A549 treated with RU486 at 1 μM for 4 hours (cell line): ENCODE data around the gene GABBR2. TPM values are rescaled to one million over a fixed set of nuclear protein-coding genes. Genes with fewer than 3 reads are reported as not detected.

Experiments used
- total RNA-seq: library from RNA; stranded (reverse); fragments of 200-300 nt; extraction: Qiagen RNA extraction; gene quantifications from 5 replicates; pipeline ENCODE4 v1.2.3, GENCODE V29; 2022; ENCODE audit warnings: low read depth

Gene GABBR2
- total RNA-seq, result 0.08 to 0.49 TPM (median 0.15 TPM) in 5 replicates

DNA sequence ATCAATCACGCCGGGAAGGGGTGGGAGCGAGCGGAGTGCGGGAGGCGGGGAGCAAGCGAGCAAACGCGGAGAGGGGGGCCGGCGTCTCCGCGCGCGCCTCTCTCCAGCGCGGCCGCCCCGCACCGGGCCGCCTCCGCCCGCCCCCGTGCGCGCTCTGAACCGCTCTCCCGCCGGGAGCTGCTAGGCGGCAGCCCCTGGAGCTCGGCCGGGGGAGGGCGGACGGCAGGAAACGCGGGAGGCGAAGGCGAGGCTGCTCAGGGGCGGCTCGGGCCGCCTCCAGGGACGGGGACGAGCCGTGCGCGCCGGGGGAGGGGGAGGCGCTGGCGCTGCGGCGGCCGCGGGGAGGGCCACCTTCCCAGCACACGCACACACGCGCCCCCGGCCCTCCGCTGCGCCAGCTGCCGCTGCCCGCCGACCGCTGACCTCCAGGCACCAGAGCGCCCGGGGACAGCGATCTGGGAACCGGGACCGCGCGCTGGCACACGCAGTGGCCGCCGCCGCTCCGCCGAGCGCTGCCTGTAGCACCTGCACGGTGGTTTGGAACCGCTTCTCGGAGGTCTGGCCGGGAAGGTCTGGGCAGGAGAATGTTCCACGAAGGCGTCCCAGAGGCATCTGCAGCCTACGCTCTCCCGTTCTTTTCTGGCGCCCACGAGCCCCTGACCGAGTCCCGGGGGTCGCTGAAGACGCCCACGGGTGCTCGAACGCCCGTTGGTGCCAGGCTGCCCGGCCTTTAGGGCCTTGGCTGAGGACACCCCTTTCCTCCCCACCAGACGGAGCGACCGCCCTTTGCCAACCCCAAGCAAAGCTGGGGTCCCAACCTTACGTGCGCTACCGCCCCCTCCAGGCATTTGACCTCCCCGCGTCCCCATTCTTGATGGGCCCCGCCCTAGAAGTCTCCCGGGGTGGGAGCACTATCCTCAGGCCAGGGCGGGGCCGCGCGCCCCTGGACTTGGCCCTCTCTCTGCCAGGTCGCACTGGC lies at the start of gene GABBR2:
GABBR2 (minus strand) TSS at position 3 of the 979 bp plus-strand sequence. CDS start 198 bp downstream, outside the sequence.

DNA sequence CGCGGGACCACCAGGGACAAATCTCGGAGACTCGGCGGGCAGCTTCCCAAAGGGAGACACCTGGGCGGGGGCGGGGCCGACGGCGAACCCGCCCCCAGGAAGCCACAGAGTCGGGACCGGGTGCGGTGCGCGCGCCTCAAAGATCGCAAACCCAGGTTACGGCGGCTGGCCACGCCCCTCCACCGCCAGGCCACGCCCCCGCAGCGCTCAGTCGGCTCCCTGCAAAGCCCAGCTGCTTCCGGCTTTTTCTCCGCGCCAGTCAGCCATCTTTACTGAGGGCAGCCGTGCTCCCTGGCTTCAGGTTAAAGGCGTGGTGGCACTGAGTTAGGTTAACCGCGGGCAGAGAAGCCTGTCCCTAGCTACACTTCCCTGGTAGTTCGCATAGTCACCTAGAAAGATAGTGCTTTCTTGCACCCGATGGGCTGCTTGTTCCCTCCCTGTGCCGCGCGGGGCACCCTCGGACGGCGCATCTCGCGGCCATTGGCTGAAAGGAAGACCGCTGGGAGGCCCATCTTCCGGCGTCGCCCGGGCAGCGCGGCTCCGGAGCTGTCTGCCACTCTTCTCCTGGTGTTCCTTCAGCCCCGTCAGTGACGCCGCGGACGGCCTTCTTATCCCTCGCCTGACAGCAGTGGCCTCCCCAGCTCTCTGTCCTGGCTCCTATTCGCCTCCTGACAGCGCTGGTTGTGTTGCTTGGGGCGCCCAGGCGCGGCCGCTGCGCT lies 453.0 kb downstream of the GABBR2 start, which contains the start of gene TBC1D2:
TBC1D2 (minus strand) TSS at position 72 of the 719 bp plus-strand sequence. CDS start 108 bp downstream, outside the sequence.

Other genes starting within 250 kb of the GABBR2 start
- gene ANKS6, start 87.6 kb upstream of the GABBR2 start, total RNA-seq, result 15.7 to 24.8 TPM (median 20.9 TPM) in 5 replicates
- 3.1 to 5.1 TPM (median 4.7 TPM) in 5 replicates for gene GALNT12, start 98.7 kb upstream of the GABBR2 start, total RNA-seq
- 0.26 to 0.50 TPM (median 0.34 TPM) in 5 replicates for gene COL15A1, start 235.0 kb upstream of the GABBR2 start, total RNA-seq